Testis (tissue), 3 donors: ENCODE data around the gene STXBP6. TPM values are rescaled to one million over a fixed set of nuclear protein-coding genes. Genes with fewer than 3 reads are reported as not detected.

ENCODE experiments used
- DNase-seq: peaks from one replicate; pipeline ENCODE4 v3.0.0-alpha.2; 2019
- H3K27ac ChIP-seq, 2 donors: fragments of 200-600 bp; sonication (generic); one replicate each; pipeline ENCODE4 v1.5.1; 2019
- H3K27me3 ChIP-seq: fragments of 200-600 bp; sonication (generic); one replicate; pipeline ENCODE4 v1.5.1; 2019
- H3K36me3 ChIP-seq: fragments of 200-600 bp; sonication (generic); one replicate; pipeline ENCODE4 v1.5.1; 2017; ENCODE audit warnings: low read depth; ENCODE audit errors: missing control alignments
- H3K4me1 ChIP-seq: fragments of 200-600 bp; sonication (generic); one replicate; pipeline ENCODE4 v1.5.1; 2019
- H3K4me3 ChIP-seq, 2 donors: fragments of 200-600 bp; sonication (generic); one replicate each; pipeline ENCODE4 v1.5.1; 2017 to 2019
- H3K9me3 ChIP-seq: fragments of 200-600 bp; sonication (generic); one replicate; pipeline ENCODE4 v1.5.1; 2017
- CTCF ChIP-seq, 3 experiments: fragments of 450-650 bp in 2 of 3; fragments of 200-600 bp in 1 of 3; sonication (generic) in 1 of 3; IDR thresholded peaks; one replicate each; pipeline ENCODE4 v1.5.1; 2016 to 2019; ENCODE audit warnings: antibody characterized with exemption in 3 of 3, mild to moderate bottlenecking in 2 of 3, moderate library complexity in 1 of 3
- POLR2A ChIP-seq: fragments of 450-650 bp; IDR thresholded peaks from one replicate; pipeline ENCODE4 v1.6.1; 2017; ENCODE audit warnings: antibody characterized with exemption, mild to moderate bottlenecking, moderate library complexity
- WGBS, 2 donors: methylation state at CpG; one replicate each; pipeline ENCODE4 v1.1.5; 2018; 5-methylcytosine and 5-hydroxymethylcytosine counted together
- intact Hi-C: fragments of 100-400 bp; cut with DNase I; formaldehyde crosslinking; loops from one replicate; pipeline ENCODE4 v1.15.1; 2023; ENCODE audit warnings: low total_unique reads
- polyA plus RNA-seq: library from polyadenylated mRNA; stranded (reverse); fragments of 350-450 nt; fragmentation: Illumina TruSeq; extraction: RNeasy Lipid Tissue Mini Kit (QIAGEN cat#74804); gene quantifications from one replicate; pipeline ENCODE4 v1.2.3, GENCODE V29; 2014; ENCODE audit warnings: low read depth, low replicate concordance; ENCODE audit not compliant: insufficient read depth
- total RNA-seq, 2 donors: library from RNA; depleted of rRNA; stranded (reverse); fragments of >200 nt; gene quantifications; one replicate each; pipeline ENCODE4 v1.2.3, GENCODE V29; 2016

STXBP6 gene
- total and polyA plus RNA-seq, 3 donors from 2014 or later, result 4.7 to 11.3 (median 8.6) TPM

- intact Hi-C loops, result no loop called here
- no peak for DNase-seq
- Histone ChIP-seq H3K27me3 (no peaks in the 10 kb centered on the region), H3K27ac (no peak overlapping the region), H3K36me3 (no peaks in the 10 kb centered on the region), H3K4me3 (no peak overlapping the region), H3K4me1 (no peaks in the 10 kb centered on the region), H3K9me3 (no peaks in the 10 kb centered on the region)
- no peak for TF ChIP-seq POLR2A
- no peak for TF ChIP-seq CTCF (IDR thresholded peaks at IDR 0.05)
- WGBS, 2 donors, result 85 to 93% methylated on average over 6 of the region's 6 CpGs
Measured at GRCh38 chr14:24888532-24888931, 161.4 kb downstream of the STXBP6 start.

- WGBS, 2 donors, result 83 to 85% methylated on average over 3 of the region's 3 CpGs
- H3K9me3 ChIP-seq, result no peaks in the 10 kb centered on the region
- DNase-seq, result no peak
- TF ChIP-seq POLR2A (no peak), CTCF (IDR thresholded peaks at IDR 0.05) (no peak)
- no peak overlapping the region for H3K4me3 ChIP-seq
- no peaks in the 10 kb centered on the region for H3K4me1 ChIP-seq
- H3K27ac ChIP-seq, result no peak overlapping the region
- H3K27me3 ChIP-seq, result no peaks in the 10 kb centered on the region
- H3K36me3 ChIP-seq, result no peaks in the 10 kb centered on the region
- intact Hi-C loops, result no loop called here
Measured at GRCh38 chr14:24887623-24888304, 162.2 kb downstream of the STXBP6 start.

- no peaks in the 10 kb centered on the region for H3K27me3 ChIP-seq
- no peak overlapping the region for H3K4me3 ChIP-seq
- no peak overlapping the region for H3K27ac ChIP-seq
- intact Hi-C loops, result no loop called here
- no peak for DNase-seq
- no peaks in the 10 kb centered on the region for H3K36me3 ChIP-seq
- H3K9me3 ChIP-seq, result no peaks in the 10 kb centered on the region
- 76 to 82% methylated on average over 3 of the region's 3 CpGs for WGBS, 2 donors
- no peaks in the 10 kb centered on the region for H3K4me1 ChIP-seq
- TF ChIP-seq POLR2A (no peak), CTCF (IDR thresholded peaks at IDR 0.05) (no peak)
Measured at GRCh38 chr14:24885410-24885913, 164.5 kb downstream of the STXBP6 start.

- no peaks in the 10 kb centered on the region for H3K9me3 ChIP-seq
- DNase-seq, result no peak
- H3K27ac ChIP-seq, result no peak overlapping the region
- H3K4me3 ChIP-seq, result no peak overlapping the region
- intact Hi-C loops, result no loop called here
- no peak for TF ChIP-seq POLR2A
- no peak for TF ChIP-seq CTCF (IDR thresholded peaks at IDR 0.05)
- WGBS, 2 donors, result 87 to 92% methylated on average over 2 of the region's 2 CpGs
- H3K36me3 ChIP-seq, result no peaks in the 10 kb centered on the region
- H3K4me1 ChIP-seq, result no peaks in the 10 kb centered on the region
- H3K27me3 ChIP-seq, result no peaks in the 10 kb centered on the region
Measured at GRCh38 chr14:24883576-24883975, 166.4 kb downstream of the STXBP6 start.
